G401 (cell line): ENCODE results near the gene GP5. TPM values are rescaled to one million over a fixed set of nuclear protein-coding genes. Genes with fewer than 3 reads are reported as not detected.

Experiments
- DNase-seq: peaks from one replicate; pipeline ENCODE4 v3.0.0-alpha.2; 2015; ENCODE audit warnings: low spot score
- in situ Hi-C: cut with HindIII; loops from 2 replicates; pipeline ENCODE4 v1.10.0; 2016; ENCODE audit warnings: low sequenced_read_pairs, mixed read lengths
- total RNA-seq: library from RNA; depleted of rRNA; stranded (reverse); fragments of >200 nt; shearing (Covaris generic); gene quantifications from 2 replicates; pipeline ENCODE4 v1.2.3, GENCODE V29; 2014

The GP5 gene
- total RNA-seq, 1 experiment from 2014 or later = not detected

- in situ Hi-C loops = no loop called here
- no peak for DNase-seq
Measured at GRCh38 chr3:194380326-194380725, 18.7 kb downstream of the GP5 start.

GRCh38 chr3:194379651-194380050 lies 19.4 kb downstream of the GP5 start:
- no peak for DNase-seq
- in situ Hi-C loops = no loop called here

- no peak for DNase-seq
- in situ Hi-C loops = no loop called here
Measured at GRCh38 chr3:194379231-194379630, 19.8 kb downstream of the GP5 start.

- in situ Hi-C loops = no loop called here
Measured at GRCh38 chr3:194377708-194378107, 21.4 kb downstream of the GP5 start.

GRCh38 chr3:194376241-194376560 lies 22.9 kb downstream of the GP5 start:
- in situ Hi-C loops = no loop called here

More at GRCh38 chr3:194377708-194378107, 21.4 kb downstream of the GP5 start:
- DNase-seq = no peak

GRCh38 chr3:194375473-194376240 lies 23.4 kb downstream of the GP5 start:
- no peak for DNase-seq

More at GRCh38 chr3:194376241-194376560, 22.9 kb downstream of the GP5 start:
- no peak for DNase-seq

GRCh38 chr3:194374935-194375334 lies 24.1 kb downstream of the GP5 start:
- no peak for DNase-seq
- in situ Hi-C loops = no loop called here

More at GRCh38 chr3:194375473-194376240, 23.4 kb downstream of the GP5 start:
- in situ Hi-C loops = no loop called here

GRCh38 chr3:194373899-194374298 lies 25.2 kb downstream of the GP5 start:
- DNase-seq = no peak
- in situ Hi-C loops = no loop called here

- in situ Hi-C loops = no loop called here
- DNase-seq = no peak
Measured at GRCh38 chr3:194373028-194373427, 26.0 kb downstream of the GP5 start.

GRCh38 chr3:194370753-194371152 lies 28.3 kb downstream of the GP5 start:
- in situ Hi-C loops = no loop called here
- DNase-seq = no peak

GRCh38 chr3:194369522-194370279 lies 29.4 kb downstream of the GP5 start, which contains the start of gene LRRC15:
LRRC15 (minus strand) TSS chr3:194369743; CDS start chr3:194361043, 8,700 bp downstream.
- in situ Hi-C loops = no loop called here
- DNase-seq = no peak

GRCh38 chr3:194368918-194369317 lies 30.1 kb downstream of the GP5 start:
- in situ Hi-C loops = no loop called here
- no peak for DNase-seq

GRCh38 chr3:194367992-194368841 lies 30.8 kb downstream of the GP5 start:
- no peak for DNase-seq
- in situ Hi-C loops = no loop called here

GRCh38 chr3:194365978-194366490 lies 33.0 kb downstream of the GP5 start:
- no peak for DNase-seq
- in situ Hi-C loops = no loop called here

- in situ Hi-C loops = no loop called here
- no peak for DNase-seq
Measured at GRCh38 chr3:194365526-194365925, 33.5 kb downstream of the GP5 start.

GRCh38 chr3:194364652-194365434 lies 34.2 kb downstream of the GP5 start:
- in situ Hi-C loops = no loop called here
- no peak for DNase-seq

GRCh38 chr3:194364314-194364651 lies 34.8 kb downstream of the GP5 start:
- in situ Hi-C loops = no loop called here

GRCh38 chr3:194360568-194360967 lies 38.5 kb downstream of the GP5 start:
- in situ Hi-C loops = no loop called here
- DNase-seq = no peak

More at GRCh38 chr3:194364314-194364651, 34.8 kb downstream of the GP5 start:
- DNase-seq = no peak

- no peak for DNase-seq
- in situ Hi-C loops = no loop called here
Measured at GRCh38 chr3:194357681-194358080, 41.4 kb downstream of the GP5 start.
